Activated CD4-positive, alpha-beta T cell treated with anti-CD3 and anti-CD28 coated beads, Interleukin-2, amount 10 ng/mL, durations not matched to agents 24 days and 14 days (primary cell): ENCODE measurements around the gene CCDC68. TPM values are rescaled to one million over a fixed set of nuclear protein-coding genes. Genes with fewer than 3 reads are reported as not detected.

ENCODE experiments used
- DNase-seq: peaks from one replicate; pipeline ENCODE4 v3.0.0; 2022
- H3K27ac Mint-ChIP-seq: one replicate; pipeline ENCODE4 v1.8.0; 2022; ENCODE audit warnings: mild to moderate bottlenecking, mixed read lengths
- H3K27me3 Mint-ChIP-seq: one replicate; pipeline ENCODE4 v1.8.0; 2022; ENCODE audit warnings: mixed read lengths
- H3K36me3 Mint-ChIP-seq: one replicate; pipeline ENCODE4 v1.8.0; 2022; ENCODE audit warnings: low read depth, mild to moderate bottlenecking, mixed read lengths
- H3K4me1 Mint-ChIP-seq: one replicate; pipeline ENCODE4 v1.8.0; 2021; ENCODE audit warnings: mixed read lengths
- H3K4me3 Mint-ChIP-seq: one replicate; pipeline ENCODE4 v1.8.0; 2022; ENCODE audit warnings: mild to moderate bottlenecking, moderate library complexity, mixed read lengths
- H3K9me3 Mint-ChIP-seq: one replicate; pipeline ENCODE4 v1.8.0; 2021; ENCODE audit warnings: mixed read lengths
- intact Hi-C: fragments of 100-400 bp; cut with micrococcal nuclease; formaldehyde crosslinking; loops from one replicate; pipeline ENCODE4 v1.15.1; 2023
- total RNA-seq: library from RNA; stranded (reverse); gene quantifications from 2 replicates; pipeline ENCODE4 v1.2.3, GENCODE V29; 2022

Gene CCDC68, protein sequence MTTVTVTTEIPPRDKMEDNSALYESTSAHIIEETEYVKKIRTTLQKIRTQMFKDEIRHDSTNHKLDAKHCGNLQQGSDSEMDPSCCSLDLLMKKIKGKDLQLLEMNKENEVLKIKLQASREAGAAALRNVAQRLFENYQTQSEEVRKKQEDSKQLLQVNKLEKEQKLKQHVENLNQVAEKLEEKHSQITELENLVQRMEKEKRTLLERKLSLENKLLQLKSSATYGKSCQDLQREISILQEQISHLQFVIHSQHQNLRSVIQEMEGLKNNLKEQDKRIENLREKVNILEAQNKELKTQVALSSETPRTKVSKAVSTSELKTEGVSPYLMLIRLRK
- not detected in 2 replicates for total RNA-seq

DNA sequence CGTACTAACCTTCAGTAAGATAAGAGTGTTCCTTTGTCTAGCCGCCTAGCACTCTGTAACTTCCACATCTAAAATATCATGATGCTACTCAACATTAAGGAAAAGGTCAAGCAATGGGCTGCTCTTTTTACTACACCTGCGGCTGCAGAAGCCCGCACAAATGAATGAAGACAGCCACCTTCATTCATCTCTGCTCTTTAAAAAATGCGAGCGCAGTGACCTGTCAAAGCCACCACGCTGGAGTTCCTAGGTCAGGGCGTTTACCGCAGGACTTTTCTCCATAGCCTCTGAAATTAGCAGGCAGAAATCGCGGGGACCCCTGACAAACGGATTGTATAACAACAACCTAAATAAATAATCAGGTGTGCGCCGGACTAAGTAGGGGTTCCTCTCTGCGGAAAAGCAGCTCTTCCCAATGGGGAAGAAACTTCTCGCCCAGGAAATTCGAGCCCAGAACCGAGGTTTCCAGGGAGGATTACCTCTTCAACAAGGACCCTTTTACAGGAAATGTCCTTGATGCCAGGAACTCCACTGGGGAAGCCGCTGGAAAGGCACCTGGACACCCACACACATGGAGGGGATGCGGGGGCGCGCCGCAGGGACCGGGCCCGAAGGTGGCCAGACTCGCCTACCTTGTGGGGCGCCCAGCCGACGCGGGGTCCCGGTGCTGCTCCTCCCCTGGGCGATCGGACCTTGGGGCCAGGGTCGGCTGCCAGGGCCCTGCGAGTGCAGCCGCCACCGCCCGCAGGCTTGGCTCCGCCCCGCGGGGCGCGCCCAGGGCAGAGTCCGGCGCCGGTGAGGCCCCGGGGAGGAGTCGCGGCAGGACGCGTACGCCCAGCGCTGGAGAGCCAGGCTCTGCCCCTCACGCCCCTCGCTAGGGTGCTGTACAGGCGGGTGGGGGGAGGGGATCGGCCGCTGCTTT is at the start of gene CCDC68:
CCDC68 (minus strand) TSS at position 758 of the 922 bp plus-strand sequence. CDS start 16,670 bp downstream, outside the sequence.
- H3K4me1 Mint-ChIP-seq: no peaks in the 10 kb centered on the region
- intact Hi-C loops: loop anchor here (10.0 kb wide), 1 partner anchor 284 kb away; no protein-coding TSS in a partner anchor
- DNase-seq: no peak
- peaks cover 4% of the 10 kb centered on the region for H3K9me3 Mint-ChIP-seq
- no peak within 1 kb of the TSS for H3K27ac Mint-ChIP-seq
- H3K27me3 Mint-ChIP-seq: peaks cover 56% of the 10 kb centered on the region
- H3K36me3 Mint-ChIP-seq: no peaks in the 10 kb centered on the region
- H3K4me3 Mint-ChIP-seq: peak within 1 kb of the TSS; percentile 39

DNA sequence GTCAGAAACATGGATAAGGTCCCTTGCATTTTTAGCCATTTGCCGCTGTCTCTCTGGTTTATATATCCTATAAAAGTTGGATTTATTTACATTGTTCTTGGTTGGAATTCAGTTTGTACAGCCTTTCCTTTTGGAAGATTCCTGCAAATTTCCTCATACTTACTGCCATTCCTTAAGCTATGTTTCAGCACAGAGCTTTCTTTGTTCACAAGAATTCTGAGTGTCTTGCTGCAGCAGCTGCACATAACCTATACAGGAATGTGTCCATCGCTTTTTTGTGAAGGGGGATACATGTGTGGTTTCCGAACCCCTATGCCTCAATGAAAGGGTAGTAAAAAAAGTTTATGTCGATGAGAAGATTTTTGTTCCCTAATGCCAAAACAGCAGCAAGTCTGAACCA is 48.3 kb upstream of the CCDC68 start:
- Mint-ChIP-seq H3K9me3 (no peaks in the 10 kb centered on the region), H3K4me3 (no peak overlapping the region), H3K4me1 (no peaks in the 10 kb centered on the region), H3K27ac (no peak overlapping the region), H3K27me3 (peaks cover 4% of the 10 kb centered on the region), H3K36me3 (no peaks in the 10 kb centered on the region)
- DNase-seq: no peak
- intact Hi-C loops: no loop called here

DNA sequence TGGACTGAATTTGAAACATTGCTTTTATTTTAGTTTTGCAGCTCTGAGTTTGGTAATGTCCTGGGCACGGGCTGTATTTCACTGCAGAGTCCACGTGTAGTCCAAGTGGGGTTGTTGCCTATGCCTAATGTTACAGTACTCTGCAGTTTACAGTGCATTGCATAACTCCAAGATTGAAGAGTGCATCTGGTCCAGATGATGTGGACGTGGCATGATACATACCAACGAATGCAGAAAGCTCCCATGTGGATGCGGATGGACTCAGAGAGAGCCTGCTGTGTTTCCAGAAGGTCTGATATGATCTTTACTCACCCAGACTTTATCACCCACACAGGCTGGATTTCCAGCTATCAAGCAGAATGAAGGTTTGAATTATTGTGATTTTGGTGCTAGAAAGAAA is 44.4 kb upstream of the CCDC68 start:
- no peaks in the 10 kb centered on the region for H3K4me1 Mint-ChIP-seq
- no peak overlapping the region for H3K27ac Mint-ChIP-seq
- intact Hi-C loops: no loop called here
- H3K9me3 Mint-ChIP-seq: no peaks in the 10 kb centered on the region
- no peaks in the 10 kb centered on the region for H3K36me3 Mint-ChIP-seq
- no peak overlapping the region for H3K4me3 Mint-ChIP-seq
- DNase-seq: no peak
- peaks cover 2% of the 10 kb centered on the region for H3K27me3 Mint-ChIP-seq

DNA sequence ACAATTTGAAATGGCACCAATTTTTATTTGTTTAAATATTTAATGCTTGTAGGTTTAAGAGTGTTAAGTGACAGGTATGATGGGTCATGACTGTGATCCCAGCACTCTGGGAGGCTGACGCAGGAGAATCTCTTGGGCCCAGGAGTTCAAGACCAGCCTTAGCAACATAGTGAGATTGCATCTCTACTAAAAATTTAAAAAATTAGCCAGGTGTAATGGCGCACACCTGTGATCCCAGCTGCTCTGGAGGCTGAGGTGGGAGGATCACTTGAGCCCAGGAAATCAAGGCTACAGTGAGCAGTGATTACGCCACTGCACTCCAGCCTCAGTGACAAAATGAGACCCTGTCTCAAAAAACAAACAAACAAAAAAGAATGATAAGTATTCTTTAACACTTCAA is 43.0 kb upstream of the CCDC68 start:
- intact Hi-C loops: no loop called here

DNA sequence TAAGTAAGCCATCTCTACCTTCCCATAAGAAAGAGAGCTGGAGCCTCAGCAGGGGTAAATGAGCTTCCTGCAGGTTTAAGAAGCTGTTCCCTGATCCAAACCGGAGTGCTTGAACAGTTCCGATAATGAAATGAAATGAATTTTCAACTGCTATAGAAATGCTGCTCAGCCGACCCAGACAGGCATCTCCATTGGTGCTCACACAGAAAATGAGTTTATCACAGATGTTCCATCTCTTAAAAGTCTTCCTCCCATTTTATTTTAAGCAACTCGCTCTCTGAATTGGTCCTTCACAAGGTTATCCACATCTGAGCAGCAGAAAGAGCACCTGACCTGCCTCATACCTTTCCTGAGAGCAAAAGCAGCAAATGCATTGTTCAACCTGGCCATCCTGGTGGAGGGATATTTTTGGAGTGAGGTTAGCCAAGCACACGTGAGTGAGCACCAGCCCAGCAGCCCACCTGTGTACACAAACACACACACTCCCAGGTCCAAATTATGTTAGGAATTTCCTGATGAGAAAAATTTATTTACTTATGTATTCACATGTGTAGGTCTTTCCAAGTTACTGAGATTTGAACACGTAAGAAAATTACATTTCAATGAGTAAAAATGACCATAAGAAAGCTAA is 42.2 kb upstream of the CCDC68 start:
- no peak overlapping the region for H3K27ac Mint-ChIP-seq
- no peak for DNase-seq
- H3K4me3 Mint-ChIP-seq: no peak overlapping the region
- H3K27me3 Mint-ChIP-seq: peaks cover under 1% of the 10 kb centered on the region
- no peaks in the 10 kb centered on the region for H3K36me3 Mint-ChIP-seq
- intact Hi-C loops: no loop called here
- H3K9me3 Mint-ChIP-seq: no peaks in the 10 kb centered on the region
- no peaks in the 10 kb centered on the region for H3K4me1 Mint-ChIP-seq

More for the DNA sequence above, 43.0 kb upstream of the CCDC68 start:
- H3K4me3 Mint-ChIP-seq: no peak overlapping the region
- H3K4me1 Mint-ChIP-seq: no peaks in the 10 kb centered on the region
- no peaks in the 10 kb centered on the region for H3K36me3 Mint-ChIP-seq
- H3K27me3 Mint-ChIP-seq: peaks cover 2% of the 10 kb centered on the region
- H3K27ac Mint-ChIP-seq: no peak overlapping the region
- DNase-seq: no peak
- H3K9me3 Mint-ChIP-seq: no peaks in the 10 kb centered on the region

DNA sequence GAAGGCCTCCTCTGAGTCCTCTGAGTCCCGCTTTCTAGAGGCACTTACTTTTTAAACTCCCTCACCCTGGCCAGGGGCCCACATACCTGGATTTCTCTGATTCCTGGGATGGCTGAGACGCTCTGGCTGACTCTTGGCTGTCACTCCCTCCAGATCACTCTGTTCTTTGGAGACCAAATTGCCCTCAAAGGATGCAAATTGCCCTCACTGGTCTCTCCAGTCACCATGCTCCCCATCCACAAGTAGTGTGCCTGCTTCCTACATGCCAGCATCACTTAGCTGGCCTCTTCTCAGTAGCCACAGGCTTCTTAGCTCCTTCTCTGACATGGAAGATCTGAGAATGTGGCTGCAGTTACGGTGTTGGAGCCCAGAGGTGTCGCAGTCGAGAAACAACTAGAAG is 41.3 kb upstream of the CCDC68 start:
- H3K27ac Mint-ChIP-seq: no peak overlapping the region
- no peaks in the 10 kb centered on the region for H3K36me3 Mint-ChIP-seq

DNA sequence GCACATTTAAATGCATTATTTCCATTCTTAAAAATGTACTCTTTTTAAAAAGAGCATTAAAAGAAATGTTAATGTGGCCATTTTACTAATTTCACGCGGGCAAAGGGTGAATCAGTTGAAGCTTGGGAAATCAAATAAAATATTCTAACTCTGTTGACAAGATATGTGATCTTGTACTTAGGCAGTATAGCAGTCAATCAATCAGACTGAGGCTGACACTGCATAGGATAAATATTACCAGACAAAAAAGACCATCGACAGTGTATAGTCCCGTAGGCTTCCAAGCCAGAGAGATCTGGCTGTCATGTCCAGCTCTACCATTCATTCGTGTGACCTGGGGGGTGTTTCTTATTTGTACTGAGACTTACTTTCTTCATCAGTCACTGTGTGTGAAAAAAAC is 39.8 kb upstream of the CCDC68 start:
- intact Hi-C loops: no loop called here
- Mint-ChIP-seq H3K36me3 (no peaks in the 10 kb centered on the region), H3K4me3 (no peak overlapping the region), H3K4me1 (no peaks in the 10 kb centered on the region), H3K27ac (no peak overlapping the region), H3K9me3 (no peaks in the 10 kb centered on the region), H3K27me3 (no peaks in the 10 kb centered on the region)
- no peak for DNase-seq

More for the DNA sequence above, 41.3 kb upstream of the CCDC68 start:
- H3K4me1 Mint-ChIP-seq: no peaks in the 10 kb centered on the region
- H3K9me3 Mint-ChIP-seq: no peaks in the 10 kb centered on the region
- intact Hi-C loops: no loop called here
- no peak for DNase-seq
- H3K27me3 Mint-ChIP-seq: no peaks in the 10 kb centered on the region
- H3K4me3 Mint-ChIP-seq: no peak overlapping the region

DNA sequence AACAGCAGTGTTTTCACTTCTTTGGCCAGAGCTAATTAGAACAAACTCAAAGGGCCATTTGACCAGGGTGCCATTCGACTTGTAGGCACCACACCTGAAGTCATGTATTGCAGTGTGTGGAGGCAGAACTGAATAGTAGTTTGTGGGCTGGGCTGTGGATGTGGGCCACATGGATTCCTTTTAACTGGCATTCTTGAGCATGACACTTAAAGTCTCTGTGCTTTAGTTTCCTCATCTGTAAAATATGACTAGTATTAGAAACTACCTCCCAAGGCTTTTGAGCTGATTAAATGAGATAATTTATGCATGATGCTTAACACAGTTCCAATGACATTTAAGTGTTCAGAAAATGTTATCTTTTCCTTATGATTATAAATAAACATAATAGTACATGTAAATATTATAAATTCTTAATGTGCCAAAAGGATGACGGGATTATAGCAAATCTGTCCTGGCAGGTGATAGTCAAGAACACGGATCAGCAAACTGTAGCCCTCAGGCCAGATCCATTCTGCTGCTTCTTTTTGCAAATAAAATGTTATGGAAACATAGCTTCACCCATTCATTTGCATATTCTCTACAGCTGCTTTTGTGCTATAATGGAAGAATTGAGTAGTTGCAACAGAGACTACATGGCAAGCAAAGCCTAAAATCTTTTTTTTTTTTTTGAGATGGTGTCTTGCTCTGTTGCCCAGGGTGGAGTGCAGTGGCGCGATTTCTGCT is 36.3 kb upstream of the CCDC68 start:
- Mint-ChIP-seq H3K9me3 (no peaks in the 10 kb centered on the region), H3K27ac (no peak overlapping the region), H3K27me3 (peaks cover 5% of the 10 kb centered on the region), H3K4me1 (no peaks in the 10 kb centered on the region), H3K36me3 (no peaks in the 10 kb centered on the region), H3K4me3 (no peak overlapping the region)
- DNase-seq: no peak
- intact Hi-C loops: no loop called here

DNA sequence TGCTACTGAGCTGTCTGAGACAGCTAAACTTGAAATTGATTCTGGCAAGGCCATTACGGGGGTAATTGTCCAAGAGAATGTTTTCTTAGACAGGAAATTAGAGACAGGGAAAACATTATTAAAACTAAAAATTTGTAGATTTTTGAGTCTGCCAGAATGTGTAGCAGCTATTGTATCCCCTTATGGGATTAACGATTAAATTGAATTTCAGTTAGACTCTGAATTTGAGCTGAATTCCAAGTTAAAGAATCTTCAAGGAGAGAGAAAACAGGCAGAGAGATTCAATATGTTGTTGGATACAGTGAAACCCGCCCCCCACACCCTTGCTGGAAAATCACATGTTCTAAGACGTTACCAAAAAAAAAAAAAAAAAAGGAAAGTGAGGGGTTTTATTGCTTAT is 32.7 kb upstream of the CCDC68 start:
- intact Hi-C loops: no loop called here
- Mint-ChIP-seq H3K36me3 (no peaks in the 10 kb centered on the region), H3K9me3 (no peaks in the 10 kb centered on the region), H3K27me3 (peaks cover 6% of the 10 kb centered on the region), H3K4me3 (no peak overlapping the region), H3K27ac (no peak overlapping the region), H3K4me1 (no peaks in the 10 kb centered on the region)
- no peak for DNase-seq

DNA sequence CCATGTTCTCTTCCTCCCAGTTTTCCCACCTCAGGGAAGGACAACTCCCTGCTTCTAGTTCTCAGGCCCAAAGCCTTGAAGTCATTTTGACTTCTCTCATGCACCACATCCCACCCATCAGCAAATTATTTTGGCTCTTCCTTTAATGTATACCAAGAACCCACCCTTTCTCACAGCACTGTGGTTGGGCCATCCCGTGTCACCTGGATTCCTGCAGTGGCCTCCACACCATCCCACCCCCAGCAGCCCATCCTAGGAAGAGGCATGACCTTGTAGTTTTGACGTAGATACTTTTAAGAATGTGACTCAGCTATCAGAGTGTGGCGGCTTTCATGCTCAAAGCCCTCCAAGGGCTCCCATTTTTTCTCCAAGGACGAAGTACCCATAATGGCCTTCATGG is 25.6 kb upstream of the CCDC68 start:
- Mint-ChIP-seq H3K9me3 (no peaks in the 10 kb centered on the region), H3K4me3 (no peak overlapping the region), H3K27me3 (peaks cover 8% of the 10 kb centered on the region), H3K4me1 (no peaks in the 10 kb centered on the region), H3K27ac (no peak overlapping the region), H3K36me3 (no peaks in the 10 kb centered on the region)
- intact Hi-C loops: no loop called here
- DNase-seq: no peak

DNA sequence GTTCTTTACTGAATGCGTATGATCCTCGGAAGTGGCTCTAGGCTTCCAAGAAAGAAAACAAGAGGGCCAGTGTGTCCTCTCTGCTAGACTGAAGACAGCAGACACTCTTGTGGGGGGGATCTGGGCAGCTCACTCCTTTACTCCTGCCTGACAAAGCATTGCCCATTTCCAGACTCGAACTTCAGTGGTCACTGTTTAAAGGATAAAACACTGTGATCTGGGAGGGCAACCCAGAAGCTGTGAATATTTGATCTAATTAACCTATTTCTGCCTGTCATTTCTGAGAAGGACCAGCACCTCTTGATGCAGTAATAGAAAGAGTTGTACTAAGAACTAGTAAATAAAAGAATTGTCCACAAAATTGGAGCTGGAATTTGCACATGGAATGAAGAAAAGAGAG is 24.5 kb upstream of the CCDC68 start:
- Mint-ChIP-seq H3K27me3 (peaks cover 8% of the 10 kb centered on the region), H3K4me1 (no peaks in the 10 kb centered on the region), H3K27ac (no peak overlapping the region), H3K36me3 (no peaks in the 10 kb centered on the region), H3K4me3 (no peak overlapping the region), H3K9me3 (no peaks in the 10 kb centered on the region)
- intact Hi-C loops: loop anchor here (1.0 to 2.0 kb wide), 4 partner anchors 304 to 591 kb away; no protein-coding TSS in a partner anchor
- DNase-seq: no peak

DNA sequence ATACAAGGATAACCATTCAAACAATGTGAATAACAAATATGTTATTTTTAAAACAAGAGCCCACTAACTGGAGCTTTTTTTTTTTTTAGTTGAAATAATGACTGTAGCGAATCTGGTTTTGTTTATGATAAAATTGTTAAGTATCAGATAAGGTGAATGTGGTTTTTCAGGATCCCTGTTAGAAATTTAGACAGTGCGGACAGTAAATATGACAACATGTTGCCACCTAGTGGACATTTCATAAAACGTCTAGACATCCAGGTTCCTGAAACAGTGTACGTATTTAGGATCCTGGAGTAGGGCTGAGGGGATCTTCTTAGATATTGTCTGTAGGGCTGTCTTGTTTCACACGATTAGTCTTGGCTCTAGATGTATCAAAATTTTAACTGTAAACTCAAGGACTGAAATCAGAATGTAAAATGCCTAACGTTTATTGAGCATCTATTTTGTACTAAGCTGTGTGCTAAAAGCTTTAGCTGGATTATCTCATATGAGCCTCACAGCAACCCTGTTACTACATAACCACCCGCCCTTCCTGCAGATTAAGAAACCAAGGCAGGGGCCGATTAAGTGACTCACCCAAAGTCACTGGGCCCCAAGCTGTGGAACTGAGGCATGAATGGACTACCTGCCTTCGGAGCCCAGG is 23.9 kb upstream of the CCDC68 start:
- no peaks in the 10 kb centered on the region for H3K36me3 Mint-ChIP-seq

DNA sequence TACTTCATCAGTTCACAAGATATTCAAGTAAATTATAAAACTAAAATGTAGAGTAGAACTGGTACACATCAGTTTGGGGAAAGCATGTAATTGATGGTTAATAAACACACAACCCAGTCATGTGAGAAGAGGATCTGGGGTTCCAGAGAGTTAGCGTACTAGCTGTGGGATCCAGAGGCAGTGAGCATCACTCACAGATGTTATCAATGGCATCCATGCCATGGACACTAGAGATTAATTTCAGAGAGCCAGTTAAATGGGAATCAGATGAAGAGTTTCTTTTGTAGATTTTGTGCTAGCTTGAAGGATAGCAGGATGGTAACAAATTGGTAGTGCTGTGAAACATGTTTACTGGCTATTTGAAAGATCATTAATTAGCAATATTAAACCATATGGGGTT is 21.8 kb upstream of the CCDC68 start:
- H3K27me3 Mint-ChIP-seq: peaks cover 6% of the 10 kb centered on the region
- H3K4me3 Mint-ChIP-seq: no peak overlapping the region
- intact Hi-C loops: no loop called here
- H3K36me3 Mint-ChIP-seq: no peaks in the 10 kb centered on the region
- DNase-seq: no peak
- H3K27ac Mint-ChIP-seq: no peak overlapping the region
- no peaks in the 10 kb centered on the region for H3K4me1 Mint-ChIP-seq
- no peaks in the 10 kb centered on the region for H3K9me3 Mint-ChIP-seq

More for the DNA sequence above, 23.9 kb upstream of the CCDC68 start:
- intact Hi-C loops: loop anchor here (1.0 to 2.0 kb wide), 4 partner anchors 304 to 590 kb away; no protein-coding TSS in a partner anchor
- Mint-ChIP-seq H3K9me3 (no peaks in the 10 kb centered on the region), H3K27ac (no peak overlapping the region), H3K4me3 (no peak overlapping the region), H3K4me1 (no peaks in the 10 kb centered on the region), H3K27me3 (peaks cover 8% of the 10 kb centered on the region)
- DNase-seq: peak; percentile 64
